Measurements from ENCODE around the gene MEGF6.

DNA sequence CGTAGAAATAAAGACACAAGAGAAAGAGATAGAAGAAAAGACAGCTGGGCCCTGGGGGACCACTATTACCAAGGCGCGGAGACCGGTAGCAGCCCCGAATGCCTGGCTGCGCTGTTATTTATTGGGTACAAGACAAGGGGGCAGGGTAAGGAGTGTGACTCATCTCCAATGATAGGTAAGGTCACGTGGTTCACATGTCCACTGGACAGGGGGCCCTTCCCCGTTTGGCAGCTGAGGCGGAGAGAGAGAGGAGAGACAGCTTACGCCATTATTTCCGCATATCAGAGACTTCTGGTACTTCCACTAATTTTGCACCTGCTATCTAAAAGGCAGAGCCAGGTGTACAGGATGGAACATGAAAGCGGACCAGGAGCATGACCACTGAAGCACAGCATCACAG is 9.4 kb upstream of the MEGF6 start:
- TF ChIP-seq, protein P1, sequence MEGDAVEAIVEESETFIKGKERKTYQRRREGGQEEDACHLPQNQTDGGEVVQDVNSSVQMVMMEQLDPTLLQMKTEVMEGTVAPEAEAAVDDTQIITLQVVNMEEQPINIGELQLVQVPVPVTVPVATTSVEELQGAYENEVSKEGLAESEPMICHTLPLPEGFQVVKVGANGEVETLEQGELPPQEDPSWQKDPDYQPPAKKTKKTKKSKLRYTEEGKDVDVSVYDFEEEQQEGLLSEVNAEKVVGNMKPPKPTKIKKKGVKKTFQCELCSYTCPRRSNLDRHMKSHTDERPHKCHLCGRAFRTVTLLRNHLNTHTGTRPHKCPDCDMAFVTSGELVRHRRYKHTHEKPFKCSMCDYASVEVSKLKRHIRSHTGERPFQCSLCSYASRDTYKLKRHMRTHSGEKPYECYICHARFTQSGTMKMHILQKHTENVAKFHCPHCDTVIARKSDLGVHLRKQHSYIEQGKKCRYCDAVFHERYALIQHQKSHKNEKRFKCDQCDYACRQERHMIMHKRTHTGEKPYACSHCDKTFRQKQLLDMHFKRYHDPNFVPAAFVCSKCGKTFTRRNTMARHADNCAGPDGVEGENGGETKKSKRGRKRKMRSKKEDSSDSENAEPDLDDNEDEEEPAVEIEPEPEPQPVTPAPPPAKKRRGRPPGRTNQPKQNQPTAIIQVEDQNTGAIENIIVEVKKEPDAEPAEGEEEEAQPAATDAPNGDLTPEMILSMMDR (IDR thresholded peaks at IDR 0.05; ENCODE audit: insufficient read depth, low read length), result no peak
- no peak for TF ChIP-seq POLR2AphosphoS5 (IDR thresholded peaks at IDR 0.05; ENCODE audit: low read depth)
- TF ChIP-seq SPI1 (IDR thresholded peaks at IDR 0.05; ENCODE audit: borderline replicate concordance, low read depth), result no peak
- TF ChIP-seq, protein P2, sequence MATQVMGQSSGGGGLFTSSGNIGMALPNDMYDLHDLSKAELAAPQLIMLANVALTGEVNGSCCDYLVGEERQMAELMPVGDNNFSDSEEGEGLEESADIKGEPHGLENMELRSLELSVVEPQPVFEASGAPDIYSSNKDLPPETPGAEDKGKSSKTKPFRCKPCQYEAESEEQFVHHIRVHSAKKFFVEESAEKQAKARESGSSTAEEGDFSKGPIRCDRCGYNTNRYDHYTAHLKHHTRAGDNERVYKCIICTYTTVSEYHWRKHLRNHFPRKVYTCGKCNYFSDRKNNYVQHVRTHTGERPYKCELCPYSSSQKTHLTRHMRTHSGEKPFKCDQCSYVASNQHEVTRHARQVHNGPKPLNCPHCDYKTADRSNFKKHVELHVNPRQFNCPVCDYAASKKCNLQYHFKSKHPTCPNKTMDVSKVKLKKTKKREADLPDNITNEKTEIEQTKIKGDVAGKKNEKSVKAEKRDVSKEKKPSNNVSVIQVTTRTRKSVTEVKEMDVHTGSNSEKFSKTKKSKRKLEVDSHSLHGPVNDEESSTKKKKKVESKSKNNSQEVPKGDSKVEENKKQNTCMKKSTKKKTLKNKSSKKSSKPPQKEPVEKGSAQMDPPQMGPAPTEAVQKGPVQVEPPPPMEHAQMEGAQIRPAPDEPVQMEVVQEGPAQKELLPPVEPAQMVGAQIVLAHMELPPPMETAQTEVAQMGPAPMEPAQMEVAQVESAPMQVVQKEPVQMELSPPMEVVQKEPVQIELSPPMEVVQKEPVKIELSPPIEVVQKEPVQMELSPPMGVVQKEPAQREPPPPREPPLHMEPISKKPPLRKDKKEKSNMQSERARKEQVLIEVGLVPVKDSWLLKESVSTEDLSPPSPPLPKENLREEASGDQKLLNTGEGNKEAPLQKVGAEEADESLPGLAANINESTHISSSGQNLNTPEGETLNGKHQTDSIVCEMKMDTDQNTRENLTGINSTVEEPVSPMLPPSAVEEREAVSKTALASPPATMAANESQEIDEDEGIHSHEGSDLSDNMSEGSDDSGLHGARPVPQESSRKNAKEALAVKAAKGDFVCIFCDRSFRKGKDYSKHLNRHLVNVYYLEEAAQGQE (IDR thresholded peaks at IDR 0.05; ENCODE audit: insufficient replicate concordance, low read depth), result no peak
